ENCODE measurements around the gene RAPGEF4.
A peak's percentile ranks its signal among the peaks of the same experiment; 100 is the strongest.

RAPGEF4 gene

GRCh38 chr2:172944794-172945509 lies 209.3 kb downstream of the RAPGEF4 start:
- DNase-seq, result no peak

GRCh38 chr2:172945510-172945850 lies 209.8 kb downstream of the RAPGEF4 start:
- DNase-seq, result no peak

- no peak for DNase-seq
Observed at GRCh38 chr2:172947461-172948153, 212.0 kb downstream of the RAPGEF4 start.

- DNase-seq, result no peak
Observed at GRCh38 chr2:172949522-172949921, 213.9 kb downstream of the RAPGEF4 start.

- DNase-seq, result no peak
Observed at GRCh38 chr2:172950565-172950964, 214.9 kb downstream of the RAPGEF4 start.

- DNase-seq, result no peak
Observed at GRCh38 chr2:172951554-172951953, 215.9 kb downstream of the RAPGEF4 start.

GRCh38 chr2:172953411-172953810 lies 217.8 kb downstream of the RAPGEF4 start:
- no peak for DNase-seq

GRCh38 chr2:172953970-172954852 lies 218.6 kb downstream of the RAPGEF4 start:
- no peak for DNase-seq

- no peak for DNase-seq
Observed at GRCh38 chr2:172955587-172955986, 219.9 kb downstream of the RAPGEF4 start.

GRCh38 chr2:172957734-172958133 lies 222.1 kb downstream of the RAPGEF4 start:
- DNase-seq, result no peak

GRCh38 chr2:172962082-172962481 lies 226.4 kb downstream of the RAPGEF4 start:
- no peak for DNase-seq

- no peak for DNase-seq
Observed at GRCh38 chr2:172962824-172963223, 227.2 kb downstream of the RAPGEF4 start.

- DNase-seq, result no peak
Observed at GRCh38 chr2:172964511-172965139, 229.0 kb downstream of the RAPGEF4 start.

- no peak for DNase-seq
Observed at GRCh38 chr2:172965433-172966212, 230.0 kb downstream of the RAPGEF4 start.

GRCh38 chr2:172967036-172967982 lies 231.7 kb downstream of the RAPGEF4 start:
- no peak for DNase-seq

GRCh38 chr2:172968061-172968469 lies 232.4 kb downstream of the RAPGEF4 start:
- no peak for DNase-seq

GRCh38 chr2:172969166-172969565 lies 233.5 kb downstream of the RAPGEF4 start:
- DNase-seq, result no peak

- no peak for DNase-seq
Observed at GRCh38 chr2:172969609-172970008, 234.0 kb downstream of the RAPGEF4 start.

GRCh38 chr2:172970660-172971059 lies 235.0 kb downstream of the RAPGEF4 start:
- DNase-seq, result no peak

GRCh38 chr2:172972005-172972619 lies 236.5 kb downstream of the RAPGEF4 start:
- DNase-seq, result peak; percentile 38

GRCh38 chr2:172974762-172975161 lies 239.1 kb downstream of the RAPGEF4 start:
- DNase-seq, result no peak
